Epithelial cell of esophagus (primary cell): ENCODE data around the gene WDR35.
A peak's percentile ranks its signal among the peaks of the same experiment; 100 is the strongest.

Experiments used
- DNase-seq: peaks from one replicate; pipeline ENCODE4 v3.0.0; 2010; ENCODE audit warnings: low read depth
- H3K4me3 ChIP-seq: 2 replicates; pipeline ENCODE4 v1.5.1; 2011; ENCODE audit warnings: mild to moderate bottlenecking, low read length, control low read depth
- TF ChIP-seq, protein P1 (sequence below): IDR thresholded peaks from 2 replicates; pipeline ENCODE4 v1.5.1; 2011; ENCODE audit warnings: low read depth, mild to moderate bottlenecking, low read length, control low read depth, inconsistent platforms; ENCODE audit not compliant: insufficient read depth; ENCODE audit errors: missing control alignments

WDR35 gene

DNA sequence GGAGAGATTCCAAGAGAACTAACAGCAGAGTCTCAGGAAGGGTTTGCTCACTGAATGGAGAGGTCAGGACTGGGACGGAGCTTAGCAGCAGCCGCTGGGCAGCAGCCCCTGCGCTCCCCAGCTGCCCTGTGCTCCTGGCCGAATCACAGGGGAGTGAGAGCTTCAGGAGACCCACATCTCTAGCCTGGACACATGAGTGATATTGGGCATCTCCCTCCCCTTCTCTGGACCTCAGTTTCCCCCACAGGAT is 22.1 kb upstream of the WDR35 start:
- no peak for DNase-seq
- no peak overlapping the region for H3K4me3 ChIP-seq
- TF ChIP-seq, protein P1, sequence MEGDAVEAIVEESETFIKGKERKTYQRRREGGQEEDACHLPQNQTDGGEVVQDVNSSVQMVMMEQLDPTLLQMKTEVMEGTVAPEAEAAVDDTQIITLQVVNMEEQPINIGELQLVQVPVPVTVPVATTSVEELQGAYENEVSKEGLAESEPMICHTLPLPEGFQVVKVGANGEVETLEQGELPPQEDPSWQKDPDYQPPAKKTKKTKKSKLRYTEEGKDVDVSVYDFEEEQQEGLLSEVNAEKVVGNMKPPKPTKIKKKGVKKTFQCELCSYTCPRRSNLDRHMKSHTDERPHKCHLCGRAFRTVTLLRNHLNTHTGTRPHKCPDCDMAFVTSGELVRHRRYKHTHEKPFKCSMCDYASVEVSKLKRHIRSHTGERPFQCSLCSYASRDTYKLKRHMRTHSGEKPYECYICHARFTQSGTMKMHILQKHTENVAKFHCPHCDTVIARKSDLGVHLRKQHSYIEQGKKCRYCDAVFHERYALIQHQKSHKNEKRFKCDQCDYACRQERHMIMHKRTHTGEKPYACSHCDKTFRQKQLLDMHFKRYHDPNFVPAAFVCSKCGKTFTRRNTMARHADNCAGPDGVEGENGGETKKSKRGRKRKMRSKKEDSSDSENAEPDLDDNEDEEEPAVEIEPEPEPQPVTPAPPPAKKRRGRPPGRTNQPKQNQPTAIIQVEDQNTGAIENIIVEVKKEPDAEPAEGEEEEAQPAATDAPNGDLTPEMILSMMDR: no peak

GRCh38 chr2:20011276-20012031 is 21.5 kb upstream of the WDR35 start:
- DNase-seq: no peak
- TF ChIP-seq, protein P1: no peak
- no peak overlapping the region for H3K4me3 ChIP-seq

- TF ChIP-seq, protein P1: no peak
- no peak overlapping the region for H3K4me3 ChIP-seq
These were observed 18.8 kb upstream of the WDR35 start for GRCh38 chr2:20008703-20009102.

GRCh38 chr2:20005891-20006470 is 16.1 kb upstream of the WDR35 start:
- TF ChIP-seq, protein P1: no peak
- H3K4me3 ChIP-seq: no peak overlapping the region
- no peak for DNase-seq

More at GRCh38 chr2:20008703-20009102, 18.8 kb upstream of the WDR35 start:
- DNase-seq: peak; percentile 40

GRCh38 chr2:20005067-20005627 is 15.2 kb upstream of the WDR35 start:
- TF ChIP-seq, protein P1: no peak
- no peak overlapping the region for H3K4me3 ChIP-seq
- DNase-seq: no peak

GRCh38 chr2:20001361-20001863 is 11.5 kb upstream of the WDR35 start:
- TF ChIP-seq, protein P1: no peak
- no peak overlapping the region for H3K4me3 ChIP-seq
- peak; percentile 56 for DNase-seq
